Endothelial cell of umbilical vein (primary cell): ENCODE results near the gene KRTAP29-1. TPM values are rescaled to one million over a fixed set of nuclear protein-coding genes. Genes with fewer than 3 reads are reported as not detected.
"Not testable (repeated sequence)": the region's sequence is repeated elsewhere in the genome, so short reads cannot be mapped to it uniquely, and the experiment has no call there.

Source experiments
- BruUV-seq: library from RNA; stranded (reverse); fragments of 400-500 nt; replicated peaks from 2 replicates; lab custom pipeline; 2021; lab: Mats Ljungman, UMichigan
- CTCF ChIA-PET: fragments of 300-600, 350-600 bp; sonication (Branson Sonifier 250); formaldehyde crosslinking; loops from one replicate; lab custom pipeline; 2021; ENCODE audit warnings: antibody characterized with exemption, inconsistent platforms; lab: Charles Lee
- POLR2A ChIA-PET: fragments of 300-600, 350-600 bp; sonication (Branson Sonifier 250); formaldehyde crosslinking; loops from one replicate; lab custom pipeline; 2021; ENCODE audit warnings: antibody characterized with exemption, inconsistent platforms; lab: Charles Lee
- DNase-seq: peaks from one replicate; pipeline ENCODE4 v3.0.0-alpha.2; 2011; ENCODE audit warnings: low read depth, low spot score
- FAIRE-seq: peaks from 2 replicates; lab custom pipeline; 2011; peaks lifted over from hg19 to GRCh38; lab: Jason Lieb, UNC
- H2AFZ ChIP-seq: 2 replicates; pipeline ENCODE4 v1.6.0; 2012; ENCODE audit warnings: low read depth, low read length, control low read depth, inconsistent platforms
- H3K27ac ChIP-seq: 2 replicates; pipeline ENCODE4 v1.5.1; 2011; ENCODE audit warnings: low read depth, mild to moderate bottlenecking, control low read depth, low read length, moderate library complexity; ENCODE audit not compliant: insufficient read depth
- H3K27me3 ChIP-seq, 2 experiments: 2 replicates each; pipeline versions ENCODE4 v1.6.0 to v1.6.1; 2011; ENCODE audit warnings: low read length in 2 of 2, mixed read lengths in 1 of 2; ENCODE audit not compliant: control insufficient read depth in 2 of 2, insufficient read depth in 2 of 2
- H3K36me3 ChIP-seq, 2 experiments: 2 replicates in 1 of 2; 3 replicates in 1 of 2; pipeline ENCODE4 v1.5.1; 2011; ENCODE audit warnings: low read length in 2 of 2, mild to moderate bottlenecking in 1 of 2, moderate library complexity in 1 of 2; ENCODE audit not compliant: control insufficient read depth in 2 of 2, insufficient read depth in 2 of 2; ENCODE audit errors: extremely low read depth in 1 of 2
- H3K4me1 ChIP-seq: 3 replicates; pipeline ENCODE4 v1.5.1; 2011; ENCODE audit warnings: mild to moderate bottlenecking, low read length; ENCODE audit not compliant: control insufficient read depth, insufficient read depth; ENCODE audit errors: extremely low read depth
- H3K4me2 ChIP-seq: 2 replicates; pipeline ENCODE4 v1.6.1; 2011; ENCODE audit warnings: low read length, control low read depth, mixed read lengths; ENCODE audit not compliant: insufficient read depth
- H3K4me3 ChIP-seq, 3 experiments: fragments of 200-600 bp in 1 of 3; sonication (generic), shearing (Covaris generic) in 1 of 3; replicated peaks in 1 of 3; 2 replicates each; pipeline ENCODE4 v1.5.1; 2011 to 2016; ENCODE audit warnings: control low read depth in 3 of 3, low read length in 3 of 3, mild to moderate bottlenecking in 2 of 3, inconsistent platforms in 1 of 3, low read depth in 1 of 3, moderate library complexity in 1 of 3; ENCODE audit not compliant: insufficient read depth in 1 of 3
- H3K79me2 ChIP-seq: 2 replicates; pipeline ENCODE4 v1.6.0; 2012; ENCODE audit warnings: low read length, inconsistent platforms; ENCODE audit not compliant: control insufficient read depth, insufficient read depth
- H3K9ac ChIP-seq: replicated peaks from 2 replicates; pipeline ENCODE3; 2011; ENCODE audit warnings: low read length, control low read depth; ENCODE audit not compliant: insufficient read depth; ENCODE audit errors: extremely low read depth
- H3K9me1 ChIP-seq: replicated peaks from 3 replicates; pipeline ENCODE4 v1.6.0; 2011; ENCODE audit warnings: mild to moderate bottlenecking, low read length; ENCODE audit not compliant: control insufficient read depth, insufficient read depth; ENCODE audit errors: extremely low read depth
- H3K9me3 ChIP-seq: replicated peaks from 2 replicates; pipeline ENCODE4 v1.5.1; 2012; ENCODE audit warnings: low read length, inconsistent platforms; ENCODE audit not compliant: control insufficient read depth, insufficient read depth
- H4K20me1 ChIP-seq: replicated peaks from 2 replicates; pipeline ENCODE3; 2011; ENCODE audit warnings: mild to moderate bottlenecking, low read length; ENCODE audit not compliant: control insufficient read depth, insufficient read depth; ENCODE audit errors: extremely low read depth
- JUN ChIP-seq: IDR thresholded peaks from 2 replicates; pipeline ENCODE4 v1.6.1; 2011; ENCODE audit warnings: borderline replicate concordance, low read depth; ENCODE audit not compliant: insufficient read length, insufficient read depth
- dilution Hi-C: fragments of 300-500 bp; cut with MboI; formaldehyde crosslinking; loops from one replicate; pipeline ENCODE4 v1.15.0; 2019; ENCODE audit warnings: low sequenced_read_pairs; ENCODE audit not compliant: extremely low pct_ligation_motif_present
- intact Hi-C: fragments of 100-400 bp; cut with micrococcal nuclease; formaldehyde crosslinking; loops from one replicate; pipeline ENCODE4 v1.10.0; 2022
- polyA plus RNA-seq, 4 experiments: library from polyadenylated mRNA; depleted of rRNA in 3 of 4; stranded (reverse) in 3 of 4; unstranded in 1 of 4; fragments of >200 nt; gene quantifications; 2 replicates each; pipeline versions ENCODE4 v1.2.1 to v1.2.3, GENCODE V29; 2011 to 2012; ENCODE audit warnings: missing spikeins in 1 of 4
- total RNA-seq: library from RNA; stranded (reverse); gene quantifications from 2 replicates; pipeline ENCODE4 v1.2.3, GENCODE V29; 2021

The KRTAP29-1 gene
- total and polyA plus RNA-seq, 2 donors (not counting 3 experiments of a cell fraction or from before 2014, with no cell fraction given): not detected

DNA sequence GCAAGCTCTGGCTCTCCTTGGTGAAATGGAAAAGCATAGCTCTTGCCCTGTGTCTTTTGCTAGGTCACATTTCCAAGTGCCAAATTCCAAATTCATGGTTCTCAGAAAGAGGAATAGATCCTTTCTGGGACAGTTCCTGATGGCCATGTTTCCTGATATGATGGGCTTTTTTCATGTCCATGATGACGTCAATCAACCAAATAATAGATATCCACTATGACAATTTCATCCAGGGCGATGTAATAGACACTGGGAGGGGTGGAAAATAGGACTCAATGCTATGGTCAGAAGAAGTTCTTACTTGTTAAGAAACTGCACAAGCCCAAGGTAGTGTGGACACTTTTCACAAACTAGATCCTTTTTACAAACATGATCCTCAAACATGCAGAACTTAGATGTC is 48.5 kb upstream of the KRTAP29-1 start:
- ChIA-PET POLR2A (no interaction called here), CTCF (no interaction called here)
- H3K9me3 ChIP-seq: no peaks in the 10 kb centered on the region
- H3K27ac ChIP-seq: no peak overlapping the region
- intact Hi-C loops (no loop called here), dilution Hi-C loops (no loop called here)
- no peak for DNase-seq
- TF ChIP-seq JUN: no peak
- H3K79me2 ChIP-seq: no peaks in the 10 kb centered on the region
- H3K9ac ChIP-seq: no peak overlapping the region
- no peak for FAIRE-seq
- no TSS peak for BruUV-seq
- no peak overlapping the region for H3K4me3 ChIP-seq
- H3K27me3 ChIP-seq: peaks cover 1 to 2% of the 10 kb centered on the region in 2 experiments
- H3K9me1 ChIP-seq: no peaks in the 10 kb centered on the region
- H3K4me2 ChIP-seq: no peak overlapping the region
- no peaks in the 10 kb centered on the region for H3K4me1 ChIP-seq
- H3K36me3 ChIP-seq: no peaks in the 10 kb centered on the region
- no peak overlapping the region for H2AFZ ChIP-seq
- no peaks in the 10 kb centered on the region for H4K20me1 ChIP-seq

DNA sequence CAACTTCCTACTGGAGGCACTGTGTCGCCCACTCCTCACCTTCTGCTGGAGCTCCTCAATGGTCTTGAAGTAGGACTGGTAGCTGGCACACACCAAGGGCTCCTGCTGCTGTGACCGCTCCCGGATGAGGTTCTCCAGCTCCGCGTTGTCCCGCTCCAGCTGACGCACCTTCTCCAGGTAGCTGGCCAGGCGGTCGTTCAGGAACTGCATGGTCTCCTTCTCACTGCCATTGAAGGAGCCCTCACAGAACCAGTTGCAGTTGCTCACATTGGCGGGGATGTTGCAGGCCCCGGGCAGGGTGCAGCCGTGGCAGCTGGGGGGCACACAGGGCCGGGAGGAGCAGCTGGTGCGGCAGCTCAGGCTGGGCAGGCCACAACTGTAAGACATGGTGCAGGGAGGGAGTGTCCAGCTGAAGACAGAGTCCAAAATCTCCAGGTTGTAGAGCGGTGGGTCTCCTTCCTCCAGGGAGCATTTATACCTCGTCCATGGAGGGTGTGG is 47.8 kb upstream of the KRTAP29-1 start, which contains the start of gene KRT33A:
Gene KRT33A, minus strand, starts transcription at position 448 of the 498 bp plus-strand sequence. Its CDS starts 61 bp downstream, at position 387.
- POLR2A ChIA-PET, H3K79me2 ChIP-seq, H3K4me1 ChIP-seq, intact Hi-C loops, dilution Hi-C loops, BruUV-seq, H3K36me3 ChIP-seq, H3K9ac ChIP-seq, FAIRE-seq, H3K4me2 ChIP-seq, H3K9me3 ChIP-seq, H3K4me3 ChIP-seq, DNase-seq, H3K9me1 ChIP-seq, H3K27ac ChIP-seq, H2AFZ ChIP-seq, H3K27me3 ChIP-seq, H4K20me1 ChIP-seq: not testable (repeated sequence)
- CTCF ChIA-PET: interaction anchor here (2.3 kb wide), 1 partner anchor 28 kb away, joined by 9 read pairs; no protein-coding TSS in a partner anchor
